Endothelial cell (in vitro differentiated cells): ENCODE results near the gene ERC1. TPM values are rescaled to one million over a fixed set of nuclear protein-coding genes. Genes with fewer than 3 reads are reported as not detected.

Experiments used
- DNase-seq: peaks from one replicate; pipeline ENCODE4 v3.0.0; 2021; ENCODE audit warnings: low spot score
- H3K27ac Mint-ChIP-seq: one replicate; pipeline ENCODE4 v1.8.0; 2021; ENCODE audit warnings: mixed read lengths, inconsistent platforms; ENCODE audit not compliant: unreplicated experiment
- H3K27me3 Mint-ChIP-seq: one replicate; pipeline ENCODE4 v1.8.0; 2021; ENCODE audit warnings: mild to moderate bottlenecking, moderate library complexity, mixed read lengths, inconsistent platforms; ENCODE audit not compliant: unreplicated experiment
- H3K36me3 Mint-ChIP-seq: one replicate; pipeline ENCODE4 v1.8.0; 2021; ENCODE audit warnings: mild to moderate bottlenecking, low read depth, mixed read lengths, inconsistent platforms; ENCODE audit not compliant: unreplicated experiment
- H3K4me1 Mint-ChIP-seq: one replicate; pipeline ENCODE4 v1.8.0; 2021; ENCODE audit warnings: mild to moderate bottlenecking, mixed read lengths, inconsistent platforms; ENCODE audit not compliant: unreplicated experiment
- H3K4me3 Mint-ChIP-seq: one replicate; pipeline ENCODE4 v1.8.0; 2021; ENCODE audit warnings: mild to moderate bottlenecking, mixed read lengths, inconsistent platforms; ENCODE audit not compliant: unreplicated experiment
- H3K9me3 Mint-ChIP-seq: one replicate; pipeline ENCODE4 v1.8.0; 2021; ENCODE audit warnings: mixed read lengths, inconsistent platforms; ENCODE audit not compliant: unreplicated experiment
- CTCF ChIP-seq: fragments of 200-600 bp; sonication (generic); IDR thresholded peaks from one replicate; pipeline ENCODE4 v1.5.0; 2021; ENCODE audit warnings: antibody characterized with exemption; ENCODE audit not compliant: unreplicated experiment
- total RNA-seq: library from RNA; stranded (reverse); fragmentation: NEBNext Ultra II Directional; extraction: Animal tissue kit (Norgen Biotek cat#: 25700); gene quantifications from one replicate; pipeline ENCODE4 v1.2.1, GENCODE V29; 2021; ENCODE audit not compliant: unreplicated experiment

The ERC1 gene
- total RNA-seq, 1 donor from 2014 or later = 57.9 TPM

GRCh38 chr12:1467710-1468109, 476.7 kb downstream of the ERC1 start:
- TF ChIP-seq CTCF = no peak
- no peaks in the 10 kb centered on the region for H3K27me3 Mint-ChIP-seq
- H3K36me3 Mint-ChIP-seq = peaks cover 8% of the 10 kb centered on the region
- H3K27ac Mint-ChIP-seq = no peak overlapping the region
- no peak for DNase-seq
- no peaks in the 10 kb centered on the region for H3K9me3 Mint-ChIP-seq
- peaks cover 28% of the 10 kb centered on the region for H3K4me1 Mint-ChIP-seq
- no peak overlapping the region for H3K4me3 Mint-ChIP-seq

GRCh38 chr12:1469070-1469469, 478.0 kb downstream of the ERC1 start:
- H3K27ac Mint-ChIP-seq = no peak overlapping the region
- H3K36me3 Mint-ChIP-seq = peaks cover 8% of the 10 kb centered on the region
- H3K27me3 Mint-ChIP-seq = no peaks in the 10 kb centered on the region
- H3K9me3 Mint-ChIP-seq = no peaks in the 10 kb centered on the region
- TF ChIP-seq CTCF = no peak
- DNase-seq = no peak
- peak overlapping the region; percentile 56 for H3K4me3 Mint-ChIP-seq
- peaks cover 16% of the 10 kb centered on the region for H3K4me1 Mint-ChIP-seq

GRCh38 chr12:1470051-1470450, 479.0 kb downstream of the ERC1 start:
- peak overlapping the region; percentile 5 for H3K27ac Mint-ChIP-seq
- no peak overlapping the region for H3K4me3 Mint-ChIP-seq
- H3K9me3 Mint-ChIP-seq = no peaks in the 10 kb centered on the region
- H3K4me1 Mint-ChIP-seq = peaks cover 14% of the 10 kb centered on the region
- no peaks in the 10 kb centered on the region for H3K27me3 Mint-ChIP-seq
- H3K36me3 Mint-ChIP-seq = peaks cover 8% of the 10 kb centered on the region
- no peak for DNase-seq
- no peak for TF ChIP-seq CTCF

- H3K36me3 Mint-ChIP-seq = peaks cover 6% of the 10 kb centered on the region
- DNase-seq = no peak
- no peaks in the 10 kb centered on the region for H3K27me3 Mint-ChIP-seq
- no peaks in the 10 kb centered on the region for H3K9me3 Mint-ChIP-seq
- H3K27ac Mint-ChIP-seq = no peak overlapping the region
- peaks cover 12% of the 10 kb centered on the region for H3K4me1 Mint-ChIP-seq
- H3K4me3 Mint-ChIP-seq = no peak overlapping the region
- TF ChIP-seq CTCF = no peak
These were observed 480.2 kb downstream of the ERC1 start for GRCh38 chr12:1471224-1471623.

GRCh38 chr12:1473418-1473817, 482.4 kb downstream of the ERC1 start:
- Mint-ChIP-seq H3K9me3 (no peaks in the 10 kb centered on the region), H3K36me3 (peaks cover 5% of the 10 kb centered on the region), H3K27ac (no peak overlapping the region), H3K4me1 (peaks cover 12% of the 10 kb centered on the region), H3K4me3 (no peak overlapping the region), H3K27me3 (no peaks in the 10 kb centered on the region)
- no peak for TF ChIP-seq CTCF
- DNase-seq = no peak
